ENCODE measurements around the gene STUM. TPM values are rescaled to one million over a fixed set of nuclear protein-coding genes. Genes with fewer than 3 reads are reported as not detected.

Gene STUM
- total RNA-seq, 1 experiment from 2014 or later = 0.03 TPM

DNA sequence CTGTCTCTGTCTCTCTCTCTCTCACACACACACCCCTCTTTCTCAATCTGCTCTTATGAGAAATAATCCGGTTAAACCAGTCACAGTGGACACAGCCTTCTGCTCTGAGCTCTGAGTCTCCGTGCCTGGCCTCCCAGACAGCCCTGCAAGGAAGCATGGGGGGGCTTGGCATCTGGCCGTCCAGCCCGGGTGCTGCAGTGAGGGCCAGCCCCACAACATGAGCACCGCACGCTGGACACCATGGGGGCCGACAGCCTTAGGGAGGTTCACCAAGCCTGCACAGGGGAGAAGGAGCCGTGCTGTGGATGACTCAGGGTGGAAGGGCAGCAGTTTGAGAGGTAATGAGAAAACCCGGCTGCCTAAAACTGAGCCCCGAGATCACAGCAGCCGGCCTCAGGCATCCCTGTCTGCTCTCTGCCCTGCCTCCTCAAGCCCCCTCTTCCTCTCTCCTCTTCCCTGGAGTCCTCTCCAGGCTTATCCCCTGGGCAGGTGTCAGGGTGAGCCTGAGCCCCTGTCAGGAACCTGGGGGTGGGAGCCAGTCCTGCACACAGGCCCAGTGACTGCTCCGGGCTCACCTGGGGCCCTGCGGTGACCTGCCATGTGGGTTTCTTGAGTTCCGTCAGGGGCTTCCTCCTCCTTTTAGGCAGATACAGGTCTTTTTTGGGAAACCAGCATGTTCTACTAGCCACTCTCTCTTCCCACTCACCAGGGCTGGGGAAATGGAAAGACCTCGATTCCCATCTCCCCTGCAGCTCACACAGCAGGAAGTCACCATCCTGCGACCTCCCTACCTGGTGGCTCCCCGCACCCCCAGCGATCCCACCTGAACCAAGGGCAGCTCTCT lies 97.7 kb downstream of the STUM start:
- no peak for DNase-seq (ENCODE audit: low read depth, low spot score)

DNA sequence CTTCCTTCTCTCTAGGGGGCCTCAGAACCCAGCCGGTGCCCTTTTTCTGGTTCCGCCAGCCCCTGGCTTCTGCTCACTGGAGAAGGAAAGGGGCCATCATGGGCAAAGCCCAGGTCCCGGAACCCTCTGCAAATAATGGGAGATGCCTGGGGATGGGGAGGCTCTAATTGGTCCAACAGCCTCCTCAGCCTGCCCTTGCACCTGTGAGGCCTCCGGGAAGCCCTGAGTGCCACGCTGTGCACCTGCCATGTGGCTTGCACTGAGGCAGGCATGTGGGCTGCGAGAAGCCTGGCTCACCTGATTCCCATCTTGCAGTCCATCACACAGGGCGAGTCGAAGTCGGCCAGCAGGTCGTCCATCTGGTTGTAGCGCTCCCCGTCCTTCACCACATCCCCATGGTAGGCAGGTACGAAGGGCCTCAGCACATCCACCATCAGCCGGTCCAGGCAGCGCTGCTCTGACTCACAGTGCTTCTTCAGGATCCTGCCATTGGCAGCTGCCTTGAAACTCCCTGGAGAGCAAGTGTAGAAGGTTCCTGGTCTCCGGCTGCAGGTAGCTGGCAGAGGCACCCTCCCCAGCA lies 98.4 kb downstream of the STUM start:
- Histone ChIP-seq H3K36me3 (ENCODE audit: control insufficient read depth, insufficient read depth, low read length) (no peaks in the 10 kb centered on the region), H3K27ac (ENCODE audit: low read length) (no peak overlapping the region), H3K4me1 (ENCODE audit: control insufficient read depth, insufficient read depth, low read length) (no peaks in the 10 kb centered on the region), H3K27me3 (ENCODE audit: control insufficient read depth, insufficient read depth, low read length) (no peaks in the 10 kb centered on the region), H3K9me3 (ENCODE audit: control insufficient read depth, insufficient read depth, low read depth, low read length) (no peaks in the 10 kb centered on the region), H3K4me3 (ENCODE audit: low read depth in 2 of 2, low read length in 2 of 2) (no peak overlapping the region)
- no peak for DNase-seq (ENCODE audit: low read depth, low spot score)
- no peak for TF ChIP-seq TCF7L2 (IDR thresholded peaks at IDR 0.05; ENCODE audit: low read depth, low read length)
- TF ChIP-seq, protein P1, sequence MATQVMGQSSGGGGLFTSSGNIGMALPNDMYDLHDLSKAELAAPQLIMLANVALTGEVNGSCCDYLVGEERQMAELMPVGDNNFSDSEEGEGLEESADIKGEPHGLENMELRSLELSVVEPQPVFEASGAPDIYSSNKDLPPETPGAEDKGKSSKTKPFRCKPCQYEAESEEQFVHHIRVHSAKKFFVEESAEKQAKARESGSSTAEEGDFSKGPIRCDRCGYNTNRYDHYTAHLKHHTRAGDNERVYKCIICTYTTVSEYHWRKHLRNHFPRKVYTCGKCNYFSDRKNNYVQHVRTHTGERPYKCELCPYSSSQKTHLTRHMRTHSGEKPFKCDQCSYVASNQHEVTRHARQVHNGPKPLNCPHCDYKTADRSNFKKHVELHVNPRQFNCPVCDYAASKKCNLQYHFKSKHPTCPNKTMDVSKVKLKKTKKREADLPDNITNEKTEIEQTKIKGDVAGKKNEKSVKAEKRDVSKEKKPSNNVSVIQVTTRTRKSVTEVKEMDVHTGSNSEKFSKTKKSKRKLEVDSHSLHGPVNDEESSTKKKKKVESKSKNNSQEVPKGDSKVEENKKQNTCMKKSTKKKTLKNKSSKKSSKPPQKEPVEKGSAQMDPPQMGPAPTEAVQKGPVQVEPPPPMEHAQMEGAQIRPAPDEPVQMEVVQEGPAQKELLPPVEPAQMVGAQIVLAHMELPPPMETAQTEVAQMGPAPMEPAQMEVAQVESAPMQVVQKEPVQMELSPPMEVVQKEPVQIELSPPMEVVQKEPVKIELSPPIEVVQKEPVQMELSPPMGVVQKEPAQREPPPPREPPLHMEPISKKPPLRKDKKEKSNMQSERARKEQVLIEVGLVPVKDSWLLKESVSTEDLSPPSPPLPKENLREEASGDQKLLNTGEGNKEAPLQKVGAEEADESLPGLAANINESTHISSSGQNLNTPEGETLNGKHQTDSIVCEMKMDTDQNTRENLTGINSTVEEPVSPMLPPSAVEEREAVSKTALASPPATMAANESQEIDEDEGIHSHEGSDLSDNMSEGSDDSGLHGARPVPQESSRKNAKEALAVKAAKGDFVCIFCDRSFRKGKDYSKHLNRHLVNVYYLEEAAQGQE (IDR thresholded peaks at IDR 0.05; ENCODE audit: insufficient read depth in 1 of 2, low read depth in 2 of 2, low read length in 1 of 2) = no peak
- TF ChIP-seq POLR2AphosphoS5 (IDR thresholded peaks at IDR 0.05; ENCODE audit: low read depth, low read length) = no peak
- TF ChIP-seq, protein P2, sequence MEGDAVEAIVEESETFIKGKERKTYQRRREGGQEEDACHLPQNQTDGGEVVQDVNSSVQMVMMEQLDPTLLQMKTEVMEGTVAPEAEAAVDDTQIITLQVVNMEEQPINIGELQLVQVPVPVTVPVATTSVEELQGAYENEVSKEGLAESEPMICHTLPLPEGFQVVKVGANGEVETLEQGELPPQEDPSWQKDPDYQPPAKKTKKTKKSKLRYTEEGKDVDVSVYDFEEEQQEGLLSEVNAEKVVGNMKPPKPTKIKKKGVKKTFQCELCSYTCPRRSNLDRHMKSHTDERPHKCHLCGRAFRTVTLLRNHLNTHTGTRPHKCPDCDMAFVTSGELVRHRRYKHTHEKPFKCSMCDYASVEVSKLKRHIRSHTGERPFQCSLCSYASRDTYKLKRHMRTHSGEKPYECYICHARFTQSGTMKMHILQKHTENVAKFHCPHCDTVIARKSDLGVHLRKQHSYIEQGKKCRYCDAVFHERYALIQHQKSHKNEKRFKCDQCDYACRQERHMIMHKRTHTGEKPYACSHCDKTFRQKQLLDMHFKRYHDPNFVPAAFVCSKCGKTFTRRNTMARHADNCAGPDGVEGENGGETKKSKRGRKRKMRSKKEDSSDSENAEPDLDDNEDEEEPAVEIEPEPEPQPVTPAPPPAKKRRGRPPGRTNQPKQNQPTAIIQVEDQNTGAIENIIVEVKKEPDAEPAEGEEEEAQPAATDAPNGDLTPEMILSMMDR (IDR thresholded peaks at IDR 0.05) = no peak
- TF ChIP-seq SIN3A (IDR thresholded peaks at IDR 0.05; ENCODE audit: borderline replicate concordance, insufficient read depth, low read depth, low read length) = no peak
- in situ Hi-C loops (cut with HindIII; ENCODE audit: low pct_unique_long_range_greater_than_20kb, low sequenced_read_pairs) = no loop called here
- intact Hi-C loops (cut with micrococcal nuclease; ENCODE audit: unreplicated experiment) = no loop called here
- ChIA-PET CTCF (no interaction called here), POLR2A (interaction anchor here (0.7 kb wide), 1 partner anchor 14 kb away, joined by 3 read pairs; no protein-coding TSS in a partner anchor)
- ATAC-seq = no peak
- no TSS peak for BruUV-seq (replicated peaks)

More for the DNA sequence above, 97.7 kb downstream of the STUM start:
- in situ Hi-C loops (cut with HindIII; ENCODE audit: low pct_unique_long_range_greater_than_20kb, low sequenced_read_pairs) = no loop called here
- no peaks in the 10 kb centered on the region for H3K36me3 ChIP-seq (ENCODE audit: control insufficient read depth, insufficient read depth, low read length)
- intact Hi-C loops (cut with micrococcal nuclease; ENCODE audit: unreplicated experiment) = no loop called here
- no peaks in the 10 kb centered on the region for H3K9me3 ChIP-seq (ENCODE audit: control insufficient read depth, insufficient read depth, low read depth, low read length)
- CTCF ChIA-PET = no interaction called here
- no TSS peak for BruUV-seq (replicated peaks)
- H3K4me1 ChIP-seq (ENCODE audit: control insufficient read depth, insufficient read depth, low read length) = no peaks in the 10 kb centered on the region
- no peak overlapping the region for H3K4me3 ChIP-seq (ENCODE audit: low read depth in 2 of 2, low read length in 2 of 2)
- no peaks in the 10 kb centered on the region for H3K27me3 ChIP-seq (ENCODE audit: control insufficient read depth, insufficient read depth, low read length)
- H3K27ac ChIP-seq (ENCODE audit: low read length) = no peak overlapping the region
- TF ChIP-seq POLR2AphosphoS5 (IDR thresholded peaks at IDR 0.05; ENCODE audit: low read depth, low read length) (no peak), TCF7L2 (IDR thresholded peaks at IDR 0.05; ENCODE audit: low read depth, low read length) (no peak), SIN3A (IDR thresholded peaks at IDR 0.05; ENCODE audit: borderline replicate concordance, insufficient read depth, low read depth, low read length) (no peak)
- TF ChIP-seq, protein P2 (IDR thresholded peaks at IDR 0.05) = no peak
- TF ChIP-seq, protein P1 (IDR thresholded peaks at IDR 0.05; ENCODE audit: insufficient read depth in 1 of 2, low read depth in 2 of 2, low read length in 1 of 2) = no peak
- POLR2A ChIA-PET = no interaction called here
- ATAC-seq = no peak

Measured in Panc1 (cell line).